ENCODE measurements around the gene C16orf96.

DNA sequence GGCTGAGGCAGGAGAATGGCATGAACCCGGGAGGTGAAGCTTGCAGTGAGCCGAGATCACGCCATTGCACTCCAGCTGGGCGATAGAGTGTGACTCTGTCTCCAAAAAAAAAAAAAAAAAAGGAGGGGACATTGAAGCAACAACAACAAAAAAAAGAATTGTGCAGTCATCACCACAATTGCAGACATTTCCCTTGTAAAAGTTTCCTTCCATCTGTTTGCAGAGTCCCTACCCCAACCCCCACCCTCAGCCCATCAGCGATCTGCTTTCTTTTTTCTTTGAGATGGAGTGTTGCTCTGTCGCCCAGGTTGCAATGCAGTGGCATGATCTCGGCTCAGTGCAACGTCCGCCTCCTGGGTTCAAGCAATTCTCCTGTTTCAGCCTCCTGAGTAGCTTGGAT, 72.1 kb downstream of the C16orf96 start:
- no peak for TF ChIP-seq TAF1 (conservative IDR thresholded peaks at IDR 0.05)
- TF ChIP-seq, protein P1, sequence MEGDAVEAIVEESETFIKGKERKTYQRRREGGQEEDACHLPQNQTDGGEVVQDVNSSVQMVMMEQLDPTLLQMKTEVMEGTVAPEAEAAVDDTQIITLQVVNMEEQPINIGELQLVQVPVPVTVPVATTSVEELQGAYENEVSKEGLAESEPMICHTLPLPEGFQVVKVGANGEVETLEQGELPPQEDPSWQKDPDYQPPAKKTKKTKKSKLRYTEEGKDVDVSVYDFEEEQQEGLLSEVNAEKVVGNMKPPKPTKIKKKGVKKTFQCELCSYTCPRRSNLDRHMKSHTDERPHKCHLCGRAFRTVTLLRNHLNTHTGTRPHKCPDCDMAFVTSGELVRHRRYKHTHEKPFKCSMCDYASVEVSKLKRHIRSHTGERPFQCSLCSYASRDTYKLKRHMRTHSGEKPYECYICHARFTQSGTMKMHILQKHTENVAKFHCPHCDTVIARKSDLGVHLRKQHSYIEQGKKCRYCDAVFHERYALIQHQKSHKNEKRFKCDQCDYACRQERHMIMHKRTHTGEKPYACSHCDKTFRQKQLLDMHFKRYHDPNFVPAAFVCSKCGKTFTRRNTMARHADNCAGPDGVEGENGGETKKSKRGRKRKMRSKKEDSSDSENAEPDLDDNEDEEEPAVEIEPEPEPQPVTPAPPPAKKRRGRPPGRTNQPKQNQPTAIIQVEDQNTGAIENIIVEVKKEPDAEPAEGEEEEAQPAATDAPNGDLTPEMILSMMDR (IDR thresholded peaks at IDR 0.05; ENCODE audit: low read depth, low read length, missing input control), result no peak
- TF ChIP-seq FOXA2 (IDR thresholded peaks at IDR 0.05), result no peak
- TF ChIP-seq GABPA (IDR thresholded peaks at IDR 0.05 in 1 of 2, conservative IDR thresholded peaks at IDR 0.05 in 1 of 2), result no peak

Data from liver (tissue), 3 donors.